ENCODE results near the gene OVOL2. TPM values are rescaled to one million over a fixed set of nuclear protein-coding genes. Genes with fewer than 3 reads are reported as not detected.

The OVOL2 gene
- total and polyA plus RNA-seq, 2 of the 8 experiments (the other 6 are each of a cell fraction or from before 2014, with no cell fraction given) = 11.0 to 11.4 TPM

DNA sequence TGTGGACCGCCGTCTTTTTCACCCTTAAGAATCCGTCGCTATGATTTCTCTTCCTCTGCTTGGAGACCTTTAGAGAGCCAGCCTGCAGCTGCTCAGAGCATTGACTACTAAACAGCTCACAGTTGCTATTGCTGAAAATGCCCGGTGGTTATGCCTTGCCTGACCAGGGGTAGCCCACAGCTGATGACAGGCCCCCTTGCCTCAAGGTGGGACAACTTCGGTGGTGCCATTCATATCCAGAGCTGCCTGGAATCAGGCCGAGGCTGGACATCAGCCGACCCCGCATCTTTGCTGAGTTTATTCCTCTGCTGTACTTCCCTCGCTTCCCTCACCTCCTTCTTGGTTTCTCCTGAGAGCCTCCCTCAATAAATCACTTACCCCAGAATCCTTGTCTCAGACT is 39.6 kb downstream of the OVOL2 start:
- Histone ChIP-seq H3K36me3 (ENCODE audit: control insufficient read depth in 2 of 4, insufficient read depth in 4 of 4, low read length in 3 of 4) (peaks cover 4 to 15% (median 8%) of the 10 kb centered on the region in 4 experiments; a peak in 5 of 8 replicates), H2BK20ac (ENCODE audit: low read length) (no peak overlapping the region), H3K23ac (ENCODE audit: insufficient read length) (no peak overlapping the region), H3K14ac (ENCODE audit: insufficient read length) (no peak overlapping the region), H3K4me3 (ENCODE audit: extremely low read depth in 1 of 4, insufficient read depth in 2 of 4, low read depth in 3 of 4, low read length in 4 of 4) (no peak overlapping the region), H2BK12ac (ENCODE audit: low read depth, low read length) (no peak overlapping the region), H2AK5ac (ENCODE audit: low read depth, low read length) (no peak overlapping the region), H3K18ac (ENCODE audit: extremely low read depth, low read length) (no peak overlapping the region), H2BK5ac (ENCODE audit: low read depth, low read length) (no peak overlapping the region), H3K9me3 (ENCODE audit: insufficient read depth in 2 of 2, low read depth in 1 of 2, low read length in 1 of 2) (no peaks in the 10 kb centered on the region; a peak in 1 of 4 replicates), H4K20me1 (replicated peaks in 1 of 2; ENCODE audit: control insufficient read depth in 1 of 2, insufficient read depth in 2 of 2, low read length in 2 of 2) (peaks cover 0 to 1% of the 10 kb centered on the region in 2 experiments), H3K4me2 (ENCODE audit: insufficient read depth in 1 of 2, low read depth in 2 of 2, low read length in 2 of 2) (no peak overlapping the region), H2AFZ (ENCODE audit: low read length) (no peak overlapping the region), H3K23me2 (ENCODE audit: low read depth, low read length) (peaks cover 12% of the 10 kb centered on the region; the same call in 1 of the 2 replicates), H3K79me2 (ENCODE audit: control insufficient read depth in 1 of 2, insufficient read depth in 2 of 2, low read length in 2 of 2) (no peaks in the 10 kb centered on the region), H4K8ac (ENCODE audit: extremely low read depth, insufficient read depth, low read length) (no peak overlapping the region; the same call in 1 of the 2 replicates), H3K9ac (replicated peaks in 1 of 4; ENCODE audit: extremely low read depth in 1 of 4, low read depth in 3 of 4, low read length in 3 of 4) (no peak overlapping the region), H3K79me1 (ENCODE audit: low read depth, low read length) (no peaks in the 10 kb centered on the region), H3K56ac (replicated peaks; ENCODE audit: insufficient read length, low read depth, low read length) (no peak overlapping the region), H3K27me3 (replicated peaks in 1 of 4; ENCODE audit: control insufficient read depth in 3 of 4, extremely low read depth in 1 of 4, insufficient read depth in 3 of 4, low read length in 3 of 4) (no peaks in the 10 kb centered on the region), H2BK120ac (replicated peaks; ENCODE audit: low read depth, low read length) (no peak overlapping the region), H4K5ac (ENCODE audit: insufficient read length, low read depth, low read length) (no peak overlapping the region), H3K4me1 (replicated peaks in 1 of 4; ENCODE audit: control insufficient read depth in 3 of 4, insufficient read depth in 4 of 4, low read length in 3 of 4) (no peaks in the 10 kb centered on the region), H2BK15ac (ENCODE audit: low read length) (no peak overlapping the region), H4K91ac (replicated peaks; ENCODE audit: insufficient read length, low read length) (no peak overlapping the region), H3K27ac (ENCODE audit: low read depth, low read length) (no peak overlapping the region), H3K4ac (replicated peaks; ENCODE audit: insufficient read length, low read depth, low read length) (no peak overlapping the region)
- CTCF ChIA-PET (ENCODE audit: partially characterized antibody) = interaction anchor here (0.8 to 4.4 kb wide), 8 partner anchors 14 to 65 kb away, joined by 3 to 48 read pairs (median 4); no protein-coding TSS in a partner anchor
- POLR2A ChIA-PET (ENCODE audit: partially characterized antibody) = interaction anchor here (1.0 kb wide), 1 partner anchor 37 kb away, joined by 3 read pairs; no protein-coding TSS in a partner anchor
- TF ChIP-seq RNF2 (IDR thresholded peaks at IDR 0.05; ENCODE audit: borderline replicate concordance, low read depth, low read length, missing control alignments, poor library complexity, severe bottlenecking) = no peak
- TF ChIP-seq NRF1 (IDR thresholded peaks at IDR 0.05; ENCODE audit: low read depth, low read length) = no peak
- DNase-seq (ENCODE audit: low read depth in 1 of 2, low spot score in 2 of 2) (no peak), FAIRE-seq (no peak)
- 92% methylated on average over 10 of the region's 10 CpGs; no CpG with 5 or more reads in 1 of the 2 experiments for WGBS, 2 experiments (ENCODE audit: extremely low coverage in 1 of 2, insufficient coverage in 1 of 2, insufficient read length in 1 of 2, insufficient replicate concordance in 2 of 2, low coverage in 1 of 2, low lambda C conversion rate in 2 of 2, missing lambda C conversion rate in 1 of 2)
